Measurements from ENCODE around the gene FBXW10B.
"Not testable (repeated sequence)": the region's sequence is repeated elsewhere in the genome, so short reads cannot be mapped to it uniquely, and the experiment has no call there.

DNA sequence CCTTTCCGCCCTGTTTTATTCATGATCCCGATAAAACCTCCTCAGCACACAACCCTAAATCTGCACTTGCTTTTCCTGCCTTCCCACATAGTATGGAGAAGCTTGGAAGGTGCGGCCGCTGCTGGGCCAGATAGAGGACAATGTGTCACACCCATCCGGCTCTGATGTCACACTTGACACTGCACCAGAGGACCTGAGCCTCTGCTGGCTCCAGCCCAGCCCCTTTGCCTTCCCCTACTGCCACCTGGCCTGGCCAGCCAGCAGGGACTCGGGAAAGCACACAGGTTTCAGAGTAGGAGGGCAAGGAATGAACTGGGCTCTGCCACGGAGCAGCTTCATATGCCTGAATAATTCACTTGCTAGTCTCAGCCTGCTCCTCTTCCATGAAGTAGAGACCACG, 2.6 kb upstream of the FBXW10B start:
- TF ChIP-seq, protein P1, sequence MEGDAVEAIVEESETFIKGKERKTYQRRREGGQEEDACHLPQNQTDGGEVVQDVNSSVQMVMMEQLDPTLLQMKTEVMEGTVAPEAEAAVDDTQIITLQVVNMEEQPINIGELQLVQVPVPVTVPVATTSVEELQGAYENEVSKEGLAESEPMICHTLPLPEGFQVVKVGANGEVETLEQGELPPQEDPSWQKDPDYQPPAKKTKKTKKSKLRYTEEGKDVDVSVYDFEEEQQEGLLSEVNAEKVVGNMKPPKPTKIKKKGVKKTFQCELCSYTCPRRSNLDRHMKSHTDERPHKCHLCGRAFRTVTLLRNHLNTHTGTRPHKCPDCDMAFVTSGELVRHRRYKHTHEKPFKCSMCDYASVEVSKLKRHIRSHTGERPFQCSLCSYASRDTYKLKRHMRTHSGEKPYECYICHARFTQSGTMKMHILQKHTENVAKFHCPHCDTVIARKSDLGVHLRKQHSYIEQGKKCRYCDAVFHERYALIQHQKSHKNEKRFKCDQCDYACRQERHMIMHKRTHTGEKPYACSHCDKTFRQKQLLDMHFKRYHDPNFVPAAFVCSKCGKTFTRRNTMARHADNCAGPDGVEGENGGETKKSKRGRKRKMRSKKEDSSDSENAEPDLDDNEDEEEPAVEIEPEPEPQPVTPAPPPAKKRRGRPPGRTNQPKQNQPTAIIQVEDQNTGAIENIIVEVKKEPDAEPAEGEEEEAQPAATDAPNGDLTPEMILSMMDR (conservative IDR thresholded peaks at IDR 0.05 in 1 of 2, IDR thresholded peaks at IDR 0.05 in 1 of 2; ENCODE audit: extremely low read depth in 1 of 2, insufficient read depth in 1 of 2, low read depth in 1 of 2, low read length in 2 of 2), result not testable (repeated sequence)
- not testable (repeated sequence) for TF ChIP-seq EZH2 (IDR thresholded peaks at IDR 0.05; ENCODE audit: borderline replicate concordance, low read length)
